Neutrophil (primary cell): Measurements from ENCODE around the gene TNFAIP2.
"Not testable (repeated sequence)": the region's sequence is repeated elsewhere in the genome, so short reads cannot be mapped to it uniquely, and the experiment has no call there.

Experiments used
- H3K27ac ChIP-seq: fragments of 200-600 bp; sonication (generic); 2 replicates; pipeline ENCODE4 v1.5.1; 2016; ENCODE audit warnings: mild to moderate bottlenecking, moderate library complexity
- H3K27me3 ChIP-seq: fragments of 200-600 bp; sonication (generic); 2 replicates; pipeline ENCODE4 v1.6.0; 2016; ENCODE audit warnings: mild to moderate bottlenecking
- H3K36me3 ChIP-seq: fragments of 200-600 bp; sonication (generic); 2 replicates; pipeline ENCODE4 v1.5.1; 2017
- H3K4me1 ChIP-seq, 2 experiments: fragments of 200-600 bp in 1 of 2; sonication (generic) in 1 of 2; 1 replicate in 1 of 2; 2 replicates in 1 of 2; pipeline versions ENCODE4 v1.5.1 to v1.6.1; 2013 to 2016; ENCODE audit warnings: low read depth in 1 of 2, low read length in 1 of 2, mild to moderate bottlenecking in 1 of 2, moderate library complexity in 1 of 2; ENCODE audit not compliant: control insufficient read depth in 1 of 2, insufficient read depth in 1 of 2
- H3K4me3 ChIP-seq, 2 experiments: fragments of 200-600 bp in 1 of 2; sonication (generic) in 1 of 2; 1 replicate in 1 of 2; 2 replicates in 1 of 2; pipeline ENCODE4 v1.5.1; 2013 to 2016; ENCODE audit warnings: low read depth in 1 of 2, low read length in 1 of 2, mild to moderate bottlenecking in 1 of 2, moderate library complexity in 1 of 2
- H3K9me3 ChIP-seq: fragments of 200-600 bp; sonication (generic); 2 replicates; pipeline ENCODE4 v1.5.1; 2016
- CTCF ChIP-seq: fragments of 200-600 bp; sonication (generic); IDR thresholded peaks from 2 replicates; pipeline ENCODE4 v1.5.1; 2016; ENCODE audit warnings: antibody characterized with exemption

Gene TNFAIP2

GRCh38 chr14:103161054-103161397 is 37.8 kb downstream of the TNFAIP2 start:
- no peaks in the 10 kb centered on the region for H3K36me3 ChIP-seq
- no peaks in the 10 kb centered on the region for H3K9me3 ChIP-seq
- H3K4me1 ChIP-seq = no peaks in the 10 kb centered on the region
- no peak overlapping the region for H3K27ac ChIP-seq
- no peak overlapping the region for H3K4me3 ChIP-seq
- H3K27me3 ChIP-seq = peaks cover 18% of the 10 kb centered on the region
- no peak for TF ChIP-seq CTCF

DNA sequence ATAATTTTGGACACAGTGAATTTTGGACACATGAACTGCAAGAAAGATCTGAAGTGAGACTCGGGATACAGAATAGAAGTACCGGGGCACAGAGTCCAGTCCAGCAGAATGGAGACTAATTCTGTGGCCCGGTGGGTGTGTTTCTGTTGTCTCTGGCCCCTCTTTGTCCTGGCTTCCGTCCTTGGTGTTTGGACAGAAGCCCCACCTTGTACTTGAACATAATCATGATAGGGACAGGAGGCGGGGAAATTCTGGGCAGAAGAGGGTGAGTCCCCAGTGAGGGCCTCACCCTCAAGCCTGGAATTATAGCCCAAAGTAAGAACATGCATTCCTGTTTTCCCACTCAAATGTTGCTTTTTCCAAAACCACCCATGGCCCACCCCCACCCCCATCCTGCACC is 39.9 kb downstream of the TNFAIP2 start:
- Histone ChIP-seq H3K9me3 (no peaks in the 10 kb centered on the region), H3K27ac (no peak overlapping the region), H3K4me3 (no peak overlapping the region), H3K27me3 (peaks cover 18% of the 10 kb centered on the region), H3K4me1 (no peaks in the 10 kb centered on the region), H3K36me3 (no peaks in the 10 kb centered on the region)
- no peak for TF ChIP-seq CTCF

- Histone ChIP-seq H3K27ac (no peak overlapping the region), H3K36me3 (no peaks in the 10 kb centered on the region), H3K9me3 (peaks cover 3% of the 10 kb centered on the region), H3K4me3 (no peak overlapping the region), H3K27me3 (peaks cover 12% of the 10 kb centered on the region), H3K4me1 (no peaks in the 10 kb centered on the region)
- TF ChIP-seq CTCF = no peak
Measured at GRCh38 chr14:103164006-103164405, 40.7 kb downstream of the TNFAIP2 start.

GRCh38 chr14:103164779-103165178 is 41.5 kb downstream of the TNFAIP2 start:
- no peak overlapping the region for H3K4me3 ChIP-seq
- TF ChIP-seq CTCF = no peak
- H3K36me3 ChIP-seq = no peaks in the 10 kb centered on the region
- no peaks in the 10 kb centered on the region for H3K4me1 ChIP-seq
- peaks cover 5% of the 10 kb centered on the region for H3K9me3 ChIP-seq
- H3K27me3 ChIP-seq = peaks cover 12% of the 10 kb centered on the region
- no peak overlapping the region for H3K27ac ChIP-seq

- Histone ChIP-seq H3K4me3 (no peak overlapping the region), H3K9me3 (peaks cover 6% of the 10 kb centered on the region), H3K36me3 (no peaks in the 10 kb centered on the region), H3K27ac (no peak overlapping the region), H3K27me3 (peaks cover 12% of the 10 kb centered on the region), H3K4me1 (no peaks in the 10 kb centered on the region)
- no peak for TF ChIP-seq CTCF
Measured at GRCh38 chr14:103165323-103165722, 42.1 kb downstream of the TNFAIP2 start.

DNA sequence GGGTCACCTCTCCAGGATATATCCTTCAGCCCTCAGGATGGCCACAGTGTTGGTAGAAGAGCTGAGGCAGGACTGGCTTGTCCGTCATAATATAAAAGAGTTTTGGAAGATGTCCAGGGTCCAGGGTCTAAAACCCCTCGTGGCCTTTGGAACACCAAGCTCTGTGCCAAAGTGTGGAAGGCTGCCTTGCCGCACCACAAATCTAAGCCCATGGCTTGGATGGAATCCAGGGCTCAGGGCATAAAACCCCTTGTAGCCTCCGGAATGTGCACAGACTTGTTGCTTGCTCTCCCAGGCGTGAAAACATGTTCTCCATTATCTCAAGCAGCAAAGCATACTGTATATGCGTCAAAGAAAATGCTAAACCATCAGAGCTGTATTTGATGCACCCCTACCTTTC is 46.7 kb downstream of the TNFAIP2 start:
- Histone ChIP-seq H3K27me3 (peaks cover 18% of the 10 kb centered on the region), H3K9me3 (peaks cover 9% of the 10 kb centered on the region), H3K4me1 (no peaks in the 10 kb centered on the region), H3K4me3 (no peak overlapping the region), H3K27ac (no peak overlapping the region), H3K36me3 (no peaks in the 10 kb centered on the region)
- TF ChIP-seq CTCF = no peak

GRCh38 chr14:103171206-103171605 is 47.9 kb downstream of the TNFAIP2 start:
- not testable (repeated sequence) for H3K36me3 ChIP-seq, H3K4me1 ChIP-seq, H3K4me3 ChIP-seq, H3K27ac ChIP-seq, H3K9me3 ChIP-seq
- peaks cover 18% of the 10 kb centered on the region for H3K27me3 ChIP-seq
